IgD-negative memory B cell (primary cell): ENCODE measurements around the gene EDDM13. TPM values are rescaled to one million over a fixed set of nuclear protein-coding genes. Genes with fewer than 3 reads are reported as not detected.

Source experiments
- polyA plus RNA-seq: library from polyadenylated mRNA; unstranded; fragments of 300-500 nt; fragmentation: Illumina TruSeq; gene quantifications from one replicate; pipeline ENCODE4 v1.2.3, GENCODE V29; 2021

The EDDM13 gene
- polyA plus RNA-seq, 1 donor from 2014 or later: not detected

Other genes starting within 250 kb of the EDDM13 start
- 2.8 TPM for gene ZNF787, start 151.5 kb upstream of the EDDM13 start, polyA plus RNA-seq
- 19.5 TPM for gene ZNF444, start 131.5 kb upstream of the EDDM13 start, polyA plus RNA-seq
- not detected for gene GALP, start 96.7 kb upstream of the EDDM13 start, polyA plus RNA-seq
- 0.10 TPM for gene ZSCAN5B, start 75.0 kb upstream of the EDDM13 start, polyA plus RNA-seq
- gene ZSCAN5C, start 70.5 kb upstream of the EDDM13 start, polyA plus RNA-seq: not detected
- gene ZSCAN5A, start 42.1 kb downstream of the EDDM13 start, polyA plus RNA-seq: 7.0 TPM
- gene ZNF582, start 120.8 kb downstream of the EDDM13 start, polyA plus RNA-seq: 7.3 TPM
- 10.1 TPM for gene ZNF583, start 131.6 kb downstream of the EDDM13 start, polyA plus RNA-seq
- gene ZNF667, start 204.6 kb downstream of the EDDM13 start, polyA plus RNA-seq: 0.74 TPM
- 0.14 TPM for gene ZNF471, start 235.1 kb downstream of the EDDM13 start, polyA plus RNA-seq